Measurements from ENCODE around the gene LPP. TPM values are rescaled to one million over a fixed set of nuclear protein-coding genes. Genes with fewer than 3 reads are reported as not detected.

The LPP gene
- total RNA-seq, 1 donor, result 196 TPM

- H3K4me3 ChIP-seq (ENCODE audit: low read depth, low read length), result no peak overlapping the region
- no peak for TF ChIP-seq CTCF (IDR thresholded peaks at IDR 0.05; ENCODE audit: insufficient read depth, low read depth, low read length)
- DNase-seq (ENCODE audit: low read depth), result no peak
These were observed 115.1 kb downstream of the LPP start for GRCh38 chr3:188269040-188269439.

- DNase-seq (ENCODE audit: low read depth), result peak; percentile 89
- H3K4me3 ChIP-seq (ENCODE audit: low read depth, low read length), result no peak overlapping the region
These were observed 116.5 kb downstream of the LPP start for GRCh38 chr3:188270423-188270972.

GRCh38 chr3:188271226-188271914 lies 117.4 kb downstream of the LPP start:
- DNase-seq (ENCODE audit: low read depth), result peak; percentile 55
- no peak overlapping the region for H3K4me3 ChIP-seq (ENCODE audit: low read depth, low read length)
- TF ChIP-seq CTCF (IDR thresholded peaks at IDR 0.05; ENCODE audit: insufficient read depth, low read depth, low read length), result no peak

More at GRCh38 chr3:188270423-188270972, 116.5 kb downstream of the LPP start:
- TF ChIP-seq CTCF (IDR thresholded peaks at IDR 0.05; ENCODE audit: insufficient read depth, low read depth, low read length), result no peak

GRCh38 chr3:188272481-188273372 lies 118.8 kb downstream of the LPP start:
- H3K4me3 ChIP-seq (ENCODE audit: low read depth, low read length), result peak overlapping the region; percentile 14
- TF ChIP-seq CTCF (IDR thresholded peaks at IDR 0.05; ENCODE audit: insufficient read depth, low read depth, low read length), result no peak
- DNase-seq (ENCODE audit: low read depth), result peak; percentile 97

- H3K4me3 ChIP-seq (ENCODE audit: low read depth, low read length), result no peak overlapping the region
- DNase-seq (ENCODE audit: low read depth), result peak; percentile 88
- no peak for TF ChIP-seq CTCF (IDR thresholded peaks at IDR 0.05; ENCODE audit: insufficient read depth, low read depth, low read length)
These were observed 120.4 kb downstream of the LPP start for GRCh38 chr3:188274249-188274915.

GRCh38 chr3:188276375-188276774 lies 122.4 kb downstream of the LPP start:
- no peak for DNase-seq (ENCODE audit: low read depth)
- no peak overlapping the region for H3K4me3 ChIP-seq (ENCODE audit: low read depth, low read length)
- TF ChIP-seq CTCF (IDR thresholded peaks at IDR 0.05; ENCODE audit: insufficient read depth, low read depth, low read length), result no peak
